Measurements from ENCODE around the gene RASD2.
A peak's percentile ranks its signal among the peaks of the same experiment; 100 is the strongest.
"Not testable (repeated sequence)": the region's sequence is repeated elsewhere in the genome, so short reads cannot be mapped to it uniquely, and the experiment has no call there.

Gene RASD2

GRCh38 chr22:35540595-35541253 lies at the start of gene RASD2:
TSS of gene RASD2 (plus strand) at chr22:35540831. CDS start at chr22:35546810, 5,979 bp downstream.
- intact Hi-C loops (cut with DNase I) = no loop called here
- peak in 9 of 10 donors; percentile 37 to 95 (median 70) for DNase-seq

- intact Hi-C loops (cut with DNase I) = not testable (repeated sequence)
- peak in 1 of 10 donors; percentile 37 for DNase-seq
Observed at GRCh38 chr22:35491061-35491907, 49.3 kb upstream of the RASD2 start.

GRCh38 chr22:35491908-35492380 lies 48.7 kb upstream of the RASD2 start:
- intact Hi-C loops (cut with DNase I) = no loop called here
- peak in 1 of 10 donors; percentile 36 for DNase-seq

- intact Hi-C loops (cut with DNase I) = no loop called here
- peak in 1 of 10 donors; percentile 22 for DNase-seq
Observed at GRCh38 chr22:35493074-35493473, 47.6 kb upstream of the RASD2 start.

- intact Hi-C loops (cut with DNase I) = not testable (repeated sequence)
- peak in 1 of 10 donors; percentile 67 for DNase-seq
Observed at GRCh38 chr22:35495711-35496110, 44.9 kb upstream of the RASD2 start.

GRCh38 chr22:35496768-35497312 lies 43.8 kb upstream of the RASD2 start:
- DNase-seq = peak in 1 of 10 donors; percentile 9

GRCh38 chr22:35498026-35498800 lies 42.4 kb upstream of the RASD2 start:
- DNase-seq = peak in 4 of 10 donors; percentile 30 to 89 (median 39)
- intact Hi-C loops (cut with DNase I) = no loop called here

More at GRCh38 chr22:35496768-35497312, 43.8 kb upstream of the RASD2 start:
- intact Hi-C loops (cut with DNase I) = no loop called here

GRCh38 chr22:35502836-35503235 lies 37.8 kb upstream of the RASD2 start:
- DNase-seq = no peak
- intact Hi-C loops (cut with DNase I) = no loop called here

GRCh38 chr22:35505399-35506258 lies 35.0 kb upstream of the RASD2 start:
- DNase-seq = peak in 1 of 10 donors; percentile 9
- intact Hi-C loops (cut with DNase I) = no loop called here

GRCh38 chr22:35506259-35506570 lies 34.4 kb upstream of the RASD2 start:
- DNase-seq = no peak
- intact Hi-C loops (cut with DNase I) = no loop called here

GRCh38 chr22:35507851-35508250 lies 32.8 kb upstream of the RASD2 start:
- intact Hi-C loops (cut with DNase I) = not testable (repeated sequence)

GRCh38 chr22:35509451-35509850 lies 31.2 kb upstream of the RASD2 start:
- DNase-seq = peak in 2 of 10 donors; percentile 47 to 75
- intact Hi-C loops (cut with DNase I) = no loop called here

More at GRCh38 chr22:35507851-35508250, 32.8 kb upstream of the RASD2 start:
- peak in 1 of 10 donors; percentile 33 for DNase-seq

GRCh38 chr22:35509960-35510359 lies 30.7 kb upstream of the RASD2 start:
- intact Hi-C loops (cut with DNase I) = no loop called here
- DNase-seq = no peak

GRCh38 chr22:35510481-35510934 lies 30.1 kb upstream of the RASD2 start:
- intact Hi-C loops (cut with DNase I) = no loop called here
- peak in 2 of 10 donors; percentile 9 to 23 for DNase-seq

GRCh38 chr22:35510951-35511350 lies 29.7 kb upstream of the RASD2 start:
- peak in 1 of 10 donors; percentile 42 for DNase-seq
- intact Hi-C loops (cut with DNase I) = no loop called here

GRCh38 chr22:35514366-35514765 lies 26.3 kb upstream of the RASD2 start:
- intact Hi-C loops (cut with DNase I) = no loop called here
- DNase-seq = no peak

- DNase-seq = peak in 2 of 10 donors; percentile 5 to 49
- intact Hi-C loops (cut with DNase I) = not testable (repeated sequence)
Observed at GRCh38 chr22:35515952-35516351, 24.7 kb upstream of the RASD2 start.

- DNase-seq = peak in 1 of 10 donors; percentile 17
- intact Hi-C loops (cut with DNase I) = no loop called here
Observed at GRCh38 chr22:35516723-35517122, 23.9 kb upstream of the RASD2 start.

GRCh38 chr22:35517207-35517606 lies 23.4 kb upstream of the RASD2 start:
- intact Hi-C loops (cut with DNase I) = no loop called here
- peak in 1 of 10 donors; percentile 67 for DNase-seq
